ENCODE results near the gene ZNF280D.

The ZNF280D gene

DNA sequence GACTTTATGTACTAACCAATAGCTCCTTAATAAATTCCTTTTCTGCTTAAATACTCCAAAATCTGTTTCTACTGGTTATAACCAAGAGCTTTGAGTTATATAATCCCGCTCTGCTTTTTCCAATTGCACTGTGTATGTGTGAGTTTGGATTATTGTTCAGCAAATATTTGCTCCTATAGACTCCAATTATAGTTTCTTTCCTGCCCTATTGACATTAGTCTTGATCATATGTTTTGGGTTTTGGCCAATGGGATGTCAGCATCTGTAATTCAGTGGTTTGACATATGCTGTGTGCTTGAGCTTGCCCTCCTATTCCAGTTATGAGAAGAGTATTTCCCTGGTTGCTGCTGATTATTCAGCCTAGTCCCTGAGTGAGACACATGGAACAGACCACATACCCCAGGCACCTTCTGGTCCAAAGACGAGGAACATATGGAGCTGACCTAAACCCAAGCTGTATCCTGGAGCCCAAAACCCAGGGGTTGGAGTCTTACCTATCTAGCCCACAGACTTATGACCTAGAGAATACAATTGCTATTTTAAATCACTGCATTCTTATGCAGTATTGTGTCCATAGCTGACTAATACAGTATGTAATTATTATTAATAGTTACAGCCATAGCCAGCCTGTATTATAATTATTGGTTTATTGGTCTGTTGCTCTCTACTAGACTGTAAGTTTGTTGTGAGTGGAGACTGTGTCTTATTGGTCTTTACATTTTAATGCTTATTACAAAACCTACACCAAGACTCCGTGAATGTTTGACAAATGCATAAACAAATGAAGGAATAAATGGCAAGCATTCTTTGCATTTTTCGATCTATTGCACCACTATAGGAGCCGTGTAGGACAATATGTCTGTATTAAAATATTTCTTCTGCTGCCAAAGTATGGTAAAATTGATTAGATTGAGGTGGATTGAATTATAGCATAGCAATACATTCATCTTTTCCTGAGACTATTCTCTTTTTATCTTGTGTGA is 11.7 kb upstream of the ZNF280D start:
- TF ChIP-seq CTCF (IDR thresholded peaks at IDR 0.05; ENCODE audit: insufficient read depth, low read depth, low read length, missing control alignments): no peak
- no peak overlapping the region for H3K4me3 ChIP-seq (ENCODE audit: low read length)
- DNase-seq (ENCODE audit: low read depth): no peak

DNA sequence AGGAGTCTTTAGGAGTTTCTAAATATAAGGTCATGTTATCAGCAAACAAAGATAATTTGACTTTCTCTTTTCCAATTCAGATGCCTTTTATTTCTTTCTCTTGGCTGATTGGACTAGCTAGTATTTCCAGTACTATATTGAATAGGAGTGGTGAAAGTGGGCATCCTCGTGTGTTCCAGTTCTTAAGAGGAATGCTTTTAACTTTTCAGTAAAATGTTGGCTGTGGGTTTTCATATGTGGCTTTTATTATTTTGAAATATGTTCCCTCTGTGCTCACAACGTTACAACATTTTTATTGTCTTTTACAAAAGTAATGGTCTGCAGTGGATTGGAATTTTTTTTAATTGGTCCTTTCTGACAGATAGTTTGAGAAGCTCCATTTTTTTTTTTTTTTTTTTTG is 8.2 kb upstream of the ZNF280D start:
- no peak overlapping the region for H3K4me3 ChIP-seq (ENCODE audit: low read length)
- DNase-seq (ENCODE audit: low read depth): no peak
- TF ChIP-seq CTCF (IDR thresholded peaks at IDR 0.05; ENCODE audit: insufficient read depth, low read depth, low read length, missing control alignments): no peak

DNA sequence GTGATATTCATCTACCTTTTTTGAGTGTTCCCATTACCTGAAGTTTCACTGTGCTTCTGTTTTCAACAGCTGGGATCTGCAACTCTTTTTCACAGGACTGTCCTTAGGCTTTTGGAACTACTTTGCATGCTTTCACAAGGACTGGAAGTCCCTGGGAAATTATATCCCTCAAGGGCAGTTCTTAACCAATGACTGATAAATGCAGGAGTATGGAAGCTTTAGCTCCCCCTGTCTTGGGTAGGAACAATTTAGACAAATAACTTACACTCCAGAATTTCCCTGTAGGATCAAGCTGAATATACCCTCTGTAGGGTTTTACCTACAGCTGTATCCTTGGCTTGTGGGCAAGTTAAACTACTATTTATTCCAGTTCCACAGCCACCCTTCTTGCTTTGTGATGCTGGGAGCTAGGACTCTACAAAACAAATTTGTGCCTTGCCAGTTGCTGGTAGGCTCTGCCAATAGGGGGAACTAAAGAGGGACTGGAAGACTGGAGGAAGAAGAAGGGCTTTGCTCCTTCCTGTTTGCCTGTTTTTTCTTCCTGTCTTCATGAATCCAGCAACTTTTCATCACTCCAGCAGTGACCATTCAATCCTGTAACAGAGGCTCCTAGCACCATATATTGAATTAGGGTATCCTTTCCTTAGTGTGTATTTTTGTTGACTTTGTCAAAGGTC is 6.8 kb upstream of the ZNF280D start:
- DNase-seq (ENCODE audit: low read depth): no peak
- no peak overlapping the region for H3K4me3 ChIP-seq (ENCODE audit: low read length)
- TF ChIP-seq CTCF (IDR thresholded peaks at IDR 0.05; ENCODE audit: insufficient read depth, low read depth, low read length, missing control alignments): no peak

- DNase-seq (ENCODE audit: low read depth): no peak
- no peak overlapping the region for H3K4me3 ChIP-seq (ENCODE audit: low read length)
- TF ChIP-seq CTCF (IDR thresholded peaks at IDR 0.05; ENCODE audit: insufficient read depth, low read depth, low read length, missing control alignments): no peak
These were observed 6.2 kb upstream of the ZNF280D start for GRCh38 chr15:56739474-56739873.

DNA sequence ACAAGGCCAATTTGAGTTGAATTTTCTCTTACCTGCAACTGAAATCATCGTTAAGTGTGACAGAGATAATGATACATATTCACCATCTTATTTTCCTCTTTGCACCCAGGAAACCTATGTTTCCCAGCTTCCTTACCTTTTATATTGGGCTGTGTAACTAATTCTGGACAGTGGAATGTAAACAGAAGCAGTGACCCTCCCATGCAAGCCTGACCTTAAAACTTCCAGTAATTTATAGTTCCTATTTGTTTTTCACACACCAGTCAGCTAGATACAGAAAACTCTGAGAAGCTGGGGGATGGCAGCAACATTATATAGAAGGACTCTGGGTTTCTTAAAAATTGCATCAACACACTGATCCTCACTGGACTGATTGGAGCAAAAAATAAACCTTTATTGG is 4.5 kb upstream of the ZNF280D start:
- no peak overlapping the region for H3K4me3 ChIP-seq (ENCODE audit: low read length)
- no peak for TF ChIP-seq CTCF (IDR thresholded peaks at IDR 0.05; ENCODE audit: insufficient read depth, low read depth, low read length, missing control alignments)
- no peak for DNase-seq (ENCODE audit: low read depth)

DNA sequence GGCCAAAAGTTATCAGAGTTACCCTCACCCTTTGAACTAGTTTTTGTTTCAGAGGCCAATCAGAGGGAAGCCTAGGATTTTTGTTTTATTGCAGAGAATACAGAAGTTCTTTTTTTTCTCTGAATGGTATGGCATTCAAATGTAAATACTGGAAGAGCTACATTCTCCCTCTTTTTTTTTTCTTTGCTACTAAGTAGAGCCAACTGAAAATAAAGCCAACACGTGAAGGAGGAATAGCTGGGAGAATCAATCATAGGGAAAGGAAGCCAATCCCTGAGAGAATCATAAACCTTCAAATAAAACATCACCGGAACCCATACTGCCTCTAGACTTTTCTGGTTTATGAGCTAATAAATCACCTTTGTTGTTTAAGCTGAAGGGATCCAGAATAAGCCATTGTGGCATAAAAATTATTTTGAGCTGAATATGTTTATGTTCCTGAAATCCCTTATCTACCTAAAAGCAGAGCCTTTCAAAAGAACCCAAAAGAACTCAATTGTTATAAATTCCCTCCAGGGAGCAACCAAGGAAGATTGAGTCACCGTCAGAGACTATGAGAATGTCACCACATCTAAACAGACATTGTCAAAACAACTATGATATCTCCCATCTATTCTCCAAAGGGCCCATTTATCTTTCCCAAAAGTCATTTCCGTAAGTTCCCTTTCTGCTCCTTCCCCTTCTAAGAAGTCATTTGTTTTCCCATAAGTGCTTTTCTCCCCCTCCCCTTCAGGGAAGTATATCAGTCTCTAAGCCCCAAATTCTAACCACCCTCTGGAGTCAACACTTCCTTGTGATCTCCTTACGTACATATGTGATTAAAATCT is 3.8 kb upstream of the ZNF280D start:
- H3K4me3 ChIP-seq (ENCODE audit: low read length): no peak overlapping the region
- no peak for DNase-seq (ENCODE audit: low read depth)
- no peak for TF ChIP-seq CTCF (IDR thresholded peaks at IDR 0.05; ENCODE audit: insufficient read depth, low read depth, low read length, missing control alignments)
